Karpas-422 (cell line): ENCODE results near the gene COG4. TPM values are rescaled to one million over a fixed set of nuclear protein-coding genes. Genes with fewer than 3 reads are reported as not detected.
A peak's percentile ranks its signal among the peaks of the same experiment; 100 is the strongest.

Experiments
- DNase-seq: peaks from one replicate; pipeline ENCODE4 v3.0.0-alpha.2; 2015
- H2AFZ ChIP-seq: fragments of 200-600 bp; sonication (generic); 2 replicates; pipeline ENCODE4 v1.6.1; 2014; ENCODE audit warnings: antibody characterized with exemption, low read length, mixed read lengths
- H3K27ac ChIP-seq: fragments of 200-600 bp; sonication (generic); 2 replicates; pipeline ENCODE4 v1.5.1; 2014; ENCODE audit warnings: mild to moderate bottlenecking, low read length, moderate library complexity
- H3K27me3 ChIP-seq: fragments of 200-600 bp; sonication (generic); 2 replicates; pipeline ENCODE4 v1.6.1; 2014; ENCODE audit warnings: low read length, mixed read lengths
- H3K36me3 ChIP-seq: fragments of 200-600 bp; sonication (generic); 2 replicates; pipeline ENCODE4 v1.6.1; 2014; ENCODE audit warnings: low read length, mixed read lengths; ENCODE audit not compliant: insufficient read depth
- H3K4me1 ChIP-seq: fragments of 200-600 bp; sonication (generic); 2 replicates; pipeline ENCODE4 v1.6.1; 2014; ENCODE audit warnings: mild to moderate bottlenecking, low read length, mixed read lengths
- H3K4me2 ChIP-seq: fragments of 200-600 bp; sonication (generic); 2 replicates; pipeline ENCODE4 v1.6.1; 2014; ENCODE audit warnings: low read length, low read depth, mild to moderate bottlenecking; ENCODE audit not compliant: poor library complexity, severe bottlenecking
- H3K4me3 ChIP-seq: fragments of 200-600 bp; sonication (generic); 2 replicates; pipeline ENCODE4 v1.5.1; 2014; ENCODE audit warnings: mild to moderate bottlenecking, antibody characterized with exemption, low read length, mixed read lengths
- H3K79me2 ChIP-seq: fragments of 200-600 bp; sonication (generic); 2 replicates; pipeline ENCODE4 v1.6.1; 2014; ENCODE audit warnings: mild to moderate bottlenecking, low read length, mixed read lengths
- H3K9ac ChIP-seq: fragments of 200-600 bp; sonication (generic); 2 replicates; pipeline ENCODE4 v1.6.0; 2014; ENCODE audit warnings: low read length
- H3K9me2 ChIP-seq: fragments of 200-600 bp; sonication (generic), shearing (Covaris generic); replicated peaks from 2 replicates; pipeline ENCODE4 v1.6.0; 2014; ENCODE audit warnings: mild to moderate bottlenecking, low read length, moderate library complexity; ENCODE audit not compliant: insufficient read depth
- H3K9me3 ChIP-seq: fragments of 300-700, 200-600 bp; sonication (generic); 2 replicates; pipeline ENCODE4 v1.6.1; 2014; ENCODE audit warnings: low read length, mixed read lengths
- H4K20me1 ChIP-seq: fragments of 200-600 bp; sonication (generic); 2 replicates; pipeline ENCODE4 v1.6.1; 2014; ENCODE audit warnings: mild to moderate bottlenecking, antibody characterized with exemption, low read length, low read depth; ENCODE audit not compliant: insufficient read depth
- small RNA-seq: library from RNA; depleted of rRNA; stranded (forward); fragments of <200 nt; gene quantifications from one replicate; pipeline ENCODE3, GENCODE V24; 2014
- total RNA-seq: library from RNA; depleted of rRNA; stranded (reverse); fragments of >200 nt; shearing (Covaris generic); gene quantifications from 2 replicates; pipeline ENCODE4 v1.2.3, GENCODE V29; 2014; ENCODE audit warnings: low replicate concordance; rRNA removed

COG4 gene
- total RNA-seq, 1 experiment from 2014 or later: 47.0 TPM

DNA sequence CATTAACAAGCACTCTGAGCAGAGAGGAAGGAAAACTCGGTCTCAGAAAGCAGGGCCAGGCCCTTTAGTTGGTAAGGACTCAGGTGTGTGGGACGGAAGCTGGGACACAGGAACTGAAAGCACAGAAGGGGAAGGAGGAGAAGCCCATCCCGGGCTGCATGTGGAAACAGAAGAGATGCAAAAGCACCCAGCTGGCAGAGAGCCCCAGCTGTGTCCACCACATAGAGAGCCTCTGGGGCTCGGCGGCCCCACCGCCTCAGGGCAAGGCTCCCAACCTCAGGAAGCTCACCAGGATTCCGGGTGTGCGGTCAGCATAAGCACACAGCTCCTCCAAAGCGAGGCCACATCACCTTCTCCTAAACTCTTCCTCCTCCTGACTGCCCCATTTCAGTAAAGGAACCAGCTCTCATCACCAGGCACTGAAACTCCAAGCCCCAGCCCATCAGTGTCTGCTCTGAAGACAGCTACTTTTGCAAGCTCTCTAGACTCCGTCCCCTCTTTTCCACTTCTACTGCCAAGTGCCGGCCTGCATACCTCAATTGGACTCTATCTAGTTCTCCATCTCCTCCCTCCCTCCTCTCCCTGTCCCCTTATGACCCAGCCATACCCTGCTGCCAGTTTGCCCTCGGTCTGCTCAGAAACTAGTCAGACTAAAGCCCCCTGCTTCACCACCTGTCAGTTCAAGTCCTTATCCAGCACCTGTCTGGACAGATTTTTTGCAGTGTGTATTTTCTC lies 90.5 kb downstream of the COG4 start:
- H3K4me2 ChIP-seq: peak overlapping the region; percentile 72
- H3K79me2 ChIP-seq: peaks cover 56% of the 10 kb centered on the region
- H2AFZ ChIP-seq: no peak overlapping the region
- no peaks in the 10 kb centered on the region for H3K9me3 ChIP-seq
- peaks cover 4% of the 10 kb centered on the region; the same call in 1 of the 2 replicates for H4K20me1 ChIP-seq
- no peaks in the 10 kb centered on the region for H3K9me2 ChIP-seq
- H3K27me3 ChIP-seq: no peaks in the 10 kb centered on the region
- peak overlapping the region; percentile 67 for H3K9ac ChIP-seq
- peaks cover 91% of the 10 kb centered on the region for H3K4me1 ChIP-seq
- H3K27ac ChIP-seq: peak overlapping the region; percentile 99
- peak; percentile 92 for DNase-seq
- H3K36me3 ChIP-seq: no peaks in the 10 kb centered on the region
- H3K4me3 ChIP-seq: peak overlapping the region; percentile 53

DNA sequence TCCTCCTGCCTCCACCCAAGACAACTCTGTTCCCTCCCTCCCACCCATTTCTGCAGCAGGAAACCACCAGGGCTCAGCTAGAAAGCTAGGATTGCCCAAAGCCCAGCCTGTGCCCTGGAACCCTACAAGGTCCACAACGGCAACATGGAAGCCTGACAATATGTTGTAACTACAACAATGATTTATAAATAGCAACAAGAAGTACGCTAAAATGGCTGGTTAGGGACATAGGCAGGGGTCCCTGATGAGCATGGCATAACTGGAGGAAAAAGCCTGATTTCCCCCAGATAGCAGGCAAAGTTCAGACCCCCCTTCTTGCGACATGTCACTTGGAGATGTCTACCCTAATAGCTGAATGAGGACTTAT lies 91.0 kb downstream of the COG4 start:
- H3K27ac ChIP-seq: peak overlapping the region; percentile 99
- H3K79me2 ChIP-seq: peaks cover 56% of the 10 kb centered on the region
- H3K9ac ChIP-seq: peak overlapping the region; percentile 67
- H4K20me1 ChIP-seq: peaks cover 4% of the 10 kb centered on the region; the same call in 1 of the 2 replicates
- no peaks in the 10 kb centered on the region for H3K27me3 ChIP-seq
- H3K4me1 ChIP-seq: peaks cover 87% of the 10 kb centered on the region
- peak overlapping the region; percentile 72 for H3K4me2 ChIP-seq
- H3K9me2 ChIP-seq: no peaks in the 10 kb centered on the region
- H3K9me3 ChIP-seq: no peaks in the 10 kb centered on the region
- no peaks in the 10 kb centered on the region for H3K36me3 ChIP-seq
- no peak overlapping the region for H2AFZ ChIP-seq
- DNase-seq: no peak
- H3K4me3 ChIP-seq: peak overlapping the region; percentile 53; the same call in 1 of the 2 replicates

DNA sequence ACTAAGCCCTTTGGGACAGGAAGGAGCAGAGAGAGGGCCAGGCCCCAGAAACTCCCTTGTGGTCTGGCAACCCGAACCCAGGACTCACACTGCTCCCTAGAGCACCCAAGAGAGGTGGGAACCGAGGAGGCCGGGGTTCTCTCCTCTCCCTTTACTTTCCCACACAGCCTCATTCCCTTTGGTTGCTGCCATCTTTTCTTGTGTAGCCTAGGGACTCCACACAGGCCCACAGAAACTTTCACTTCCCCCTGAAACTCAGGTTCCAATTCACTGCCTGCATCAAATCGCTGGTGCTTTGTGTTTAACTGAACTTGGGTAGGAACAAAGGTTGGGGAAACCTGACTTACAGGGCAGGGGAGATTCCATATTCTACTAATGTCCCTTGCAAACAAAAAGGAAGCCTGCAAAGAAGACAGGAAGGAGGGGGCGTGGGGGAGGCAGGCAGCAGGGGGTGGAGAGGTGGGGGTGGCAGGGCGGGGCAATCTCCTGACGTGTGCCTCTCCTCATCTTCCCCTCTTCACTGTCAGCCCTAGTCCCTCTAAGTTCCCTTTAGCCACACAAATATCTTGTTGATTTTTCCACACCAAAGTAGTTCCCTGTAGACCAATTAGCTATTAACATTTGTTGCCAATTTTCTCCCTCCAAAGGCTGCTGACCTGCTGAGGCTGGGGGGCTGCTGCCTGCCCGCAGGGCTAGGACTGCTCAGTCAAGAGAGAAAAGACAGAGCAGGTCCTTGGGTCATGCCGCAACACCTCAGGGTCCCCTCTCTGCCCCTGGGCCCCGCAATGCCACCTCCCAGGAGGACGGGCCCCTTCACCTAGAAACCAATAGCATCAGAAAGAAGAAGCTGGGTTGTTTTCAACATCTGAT lies 92.5 kb downstream of the COG4 start:
- DNase-seq: peak; percentile 93
- H3K27ac ChIP-seq: peak overlapping the region; percentile 99
- 0 out of 2 replicates have a peak, but pooled peaks cover under 1% of the 10 kb centered on the region for H3K36me3 ChIP-seq
- peak overlapping the region; percentile 58 for H3K4me3 ChIP-seq
- peak overlapping the region; percentile 76 for H3K9ac ChIP-seq
- peak overlapping the region; percentile 84 for H3K4me2 ChIP-seq
- no peaks in the 10 kb centered on the region for H3K9me3 ChIP-seq
- no peaks in the 10 kb centered on the region for H4K20me1 ChIP-seq
- peaks cover 74% of the 10 kb centered on the region for H3K4me1 ChIP-seq
- no peak overlapping the region for H2AFZ ChIP-seq
- H3K27me3 ChIP-seq: no peaks in the 10 kb centered on the region
- no peaks in the 10 kb centered on the region for H3K9me2 ChIP-seq
- H3K79me2 ChIP-seq: peaks cover 52% of the 10 kb centered on the region

Small RNAs within 50 kb of the gene (small RNA-seq; reads per million reads assigned to genes)
- gene RNU6-23P: 0.67 reads per million, percentile 18 among the genes with 10 or more reads in this experiment
- gene RPS27P26: not detected
- gene SNORD111: 168 reads per million, percentile 99 among the genes with 10 or more reads in this experiment
- 73.2 reads per million, percentile 99 among the genes with 10 or more reads in this experiment for gene SNORD111B

Other genes starting within 250 kb of the COG4 start
- gene AARS1, start 234.0 kb downstream of the COG4 start, total RNA-seq: 118 and 230 TPM in 2 replicates
- gene DDX19B, start 224.4 kb downstream of the COG4 start, total RNA-seq: 63.7 and 73.9 TPM in 2 replicates
- 20.5 and 29.2 TPM in 2 replicates for gene DDX19A, start 176.7 kb downstream of the COG4 start, total RNA-seq
- 48.1 and 62.4 TPM in 2 replicates for gene ST3GAL2, start 84.5 kb downstream of the COG4 start, total RNA-seq
- gene FCSK, start 69.0 kb downstream of the COG4 start, total RNA-seq: 6.4 and 17.4 TPM in 2 replicates
- gene SF3B3, start 262 bp upstream of the COG4 start, total RNA-seq: 126 and 187 TPM in 2 replicates
- gene IL34, start 123.0 kb upstream of the COG4 start, total RNA-seq: not detected in 2 replicates
- gene MTSS2, start 162.5 kb upstream of the COG4 start, total RNA-seq: 0.15 and 0.47 TPM in 2 replicates